Measurements from ENCODE around the gene DENND6A.
"Not testable (repeated sequence)": the region's sequence is repeated elsewhere in the genome, so short reads cannot be mapped to it uniquely, and the experiment has no call there.

Gene DENND6A

GRCh38 chr3:57692396-57693147, at the start of gene DENND6A:
DENND6A (minus strand) TSS chr3:57693077; CDS start chr3:57693018, 59 bp downstream.
- DNase-seq: peak; percentile 95

GRCh38 chr3:57740027-57740426, 47.1 kb upstream of the DENND6A start:
- no peak for DNase-seq

- DNase-seq: no peak
Measured at GRCh38 chr3:57738391-57738790, 45.5 kb upstream of the DENND6A start.

GRCh38 chr3:57737840-57738239, 45.0 kb upstream of the DENND6A start:
- DNase-seq: no peak

- DNase-seq: no peak
Measured at GRCh38 chr3:57735405-57735804, 42.5 kb upstream of the DENND6A start.

GRCh38 chr3:57733790-57734189, 40.9 kb upstream of the DENND6A start:
- no peak for DNase-seq

- no peak for DNase-seq
Measured at GRCh38 chr3:57731311-57731710, 38.4 kb upstream of the DENND6A start.

GRCh38 chr3:57730682-57731081, 37.8 kb upstream of the DENND6A start:
- no peak for DNase-seq

- no peak for DNase-seq
Measured at GRCh38 chr3:57729334-57730045, 36.6 kb upstream of the DENND6A start.

GRCh38 chr3:57727106-57727505, 34.2 kb upstream of the DENND6A start:
- no peak for DNase-seq

- DNase-seq: no peak
Measured at GRCh38 chr3:57726397-57726796, 33.5 kb upstream of the DENND6A start.

- no peak for DNase-seq
Measured at GRCh38 chr3:57718118-57718517, 25.2 kb upstream of the DENND6A start.

- DNase-seq: no peak
Measured at GRCh38 chr3:57717205-57717868, 24.5 kb upstream of the DENND6A start.

GRCh38 chr3:57715686-57716085, 22.8 kb upstream of the DENND6A start:
- no peak for DNase-seq

GRCh38 chr3:57709559-57709958, 16.7 kb upstream of the DENND6A start:
- no peak for DNase-seq

GRCh38 chr3:57709031-57709430, 16.2 kb upstream of the DENND6A start:
- DNase-seq: no peak

GRCh38 chr3:57706462-57706861, 13.6 kb upstream of the DENND6A start:
- DNase-seq: no peak

GRCh38 chr3:57705351-57705750, 12.5 kb upstream of the DENND6A start:
- not testable (repeated sequence) for DNase-seq

GRCh38 chr3:57701781-57702180, 8.9 kb upstream of the DENND6A start:
- no peak for DNase-seq

- no peak for DNase-seq
Measured at GRCh38 chr3:57700737-57701136, 7.9 kb upstream of the DENND6A start.

GRCh38 chr3:57699591-57699990, 6.7 kb upstream of the DENND6A start:
- DNase-seq: no peak

- DNase-seq: no peak
Measured at GRCh38 chr3:57696801-57697321, 4.0 kb upstream of the DENND6A start.

GRCh38 chr3:57694146-57694545, 1.3 kb upstream of the DENND6A start:
- DNase-seq: no peak

- not testable (repeated sequence) for DNase-seq
Measured at GRCh38 chr3:57692133-57692395, 813 bp downstream of the DENND6A start.
